ENCODE results near the gene NXPE1.
A peak's percentile ranks its signal among the peaks of the same experiment; 100 is the strongest.
"Not testable (repeated sequence)": the region's sequence is repeated elsewhere in the genome, so short reads cannot be mapped to it uniquely, and the experiment has no call there.

The NXPE1 gene

GRCh38 chr11:114559425-114560310, at the start of gene NXPE1:
Gene NXPE1, minus strand, starts transcription at chr11:114559881. Its CDS starts 8,680 bp downstream, at chr11:114551201.
- H3K4me3 ChIP-seq (ENCODE audit: low read depth, low read length): no peak within 1 kb of the TSS
- no peak for TF ChIP-seq CTCF (IDR thresholded peaks at IDR 0.05; ENCODE audit: control insufficient read depth, extremely low read depth, insufficient read depth)
- no peak for DNase-seq (ENCODE audit: low read depth)

- no peak overlapping the region for H3K4me3 ChIP-seq (ENCODE audit: low read depth, low read length)
- no peak for TF ChIP-seq CTCF (IDR thresholded peaks at IDR 0.05; ENCODE audit: control insufficient read depth, extremely low read depth, insufficient read depth)
- DNase-seq (ENCODE audit: low read depth): no peak
These were observed 49.7 kb upstream of the NXPE1 start for GRCh38 chr11:114609429-114609828.

- not testable (repeated sequence) for DNase-seq (ENCODE audit: low read depth); H3K4me3 ChIP-seq (ENCODE audit: low read depth, low read length)
These were observed 48.9 kb upstream of the NXPE1 start for GRCh38 chr11:114608605-114609004.

- no peak overlapping the region for H3K4me3 ChIP-seq (ENCODE audit: low read depth, low read length)
- DNase-seq (ENCODE audit: low read depth): no peak
- TF ChIP-seq CTCF (IDR thresholded peaks at IDR 0.05; ENCODE audit: control insufficient read depth, extremely low read depth, insufficient read depth): 0 out of 2 replicates have a peak, but pooled peaks have one; percentile 13
These were observed 48.2 kb upstream of the NXPE1 start for GRCh38 chr11:114607753-114608459.

GRCh38 chr11:114606802-114607075, 47.1 kb upstream of the NXPE1 start:
- not testable (repeated sequence) for DNase-seq (ENCODE audit: low read depth)

GRCh38 chr11:114606003-114606801, 46.5 kb upstream of the NXPE1 start:
- DNase-seq (ENCODE audit: low read depth): peak; percentile 11
- no peak overlapping the region for H3K4me3 ChIP-seq (ENCODE audit: low read depth, low read length)
- TF ChIP-seq CTCF (IDR thresholded peaks at IDR 0.05; ENCODE audit: control insufficient read depth, extremely low read depth, insufficient read depth): peak; percentile 66

More at GRCh38 chr11:114606802-114607075, 47.1 kb upstream of the NXPE1 start:
- H3K4me3 ChIP-seq (ENCODE audit: low read depth, low read length): not testable (repeated sequence)

- no peak for DNase-seq (ENCODE audit: low read depth)
- TF ChIP-seq CTCF (IDR thresholded peaks at IDR 0.05; ENCODE audit: control insufficient read depth, extremely low read depth, insufficient read depth): no peak
- H3K4me3 ChIP-seq (ENCODE audit: low read depth, low read length): no peak overlapping the region
These were observed 45.7 kb upstream of the NXPE1 start for GRCh38 chr11:114605370-114605769.

Measured in LNCaP clone FGC (cell line).